ENCODE results near the gene SLC22A7. TPM values are rescaled to one million over a fixed set of nuclear protein-coding genes. Genes with fewer than 3 reads are reported as not detected.

The SLC22A7 gene
- total and polyA plus RNA-seq, 4 donors, result 143 to 495 (median 228) TPM

DNA sequence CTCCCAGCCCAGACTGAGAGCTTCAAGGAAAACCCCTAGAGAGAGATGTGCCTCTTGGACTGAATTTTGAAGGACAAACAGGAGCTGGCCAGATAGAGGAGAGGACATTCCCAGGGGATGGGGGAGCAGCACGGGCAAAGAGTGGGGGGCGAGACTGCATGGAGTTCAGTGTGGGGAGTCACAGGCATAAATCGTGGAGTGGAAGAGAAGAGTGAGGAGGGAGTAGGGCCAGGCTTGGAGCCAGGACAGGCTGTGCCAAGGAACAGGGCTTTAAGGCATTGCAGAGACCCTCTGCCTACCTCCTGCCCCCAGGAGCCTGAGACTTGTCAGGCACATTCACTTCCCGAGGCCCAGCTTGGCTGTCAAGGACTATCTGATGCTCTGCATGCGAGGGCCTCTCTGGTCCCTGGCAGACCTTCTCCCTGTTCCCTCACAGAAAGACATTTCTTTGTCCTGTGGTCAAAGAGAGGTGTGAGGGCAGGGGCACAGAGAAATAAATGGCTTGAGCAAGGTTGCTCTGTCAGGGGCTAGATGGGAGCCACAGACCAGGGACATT lies 5.2 kb upstream of the SLC22A7 start:
- peaks cover 5 to 21% (median 15%) of the 10 kb centered on the region in 4 donors for H3K4me1 ChIP-seq (ENCODE audit: control insufficient read depth in 4 of 4, insufficient read depth in 4 of 4, low read length in 3 of 4)
- DNase-seq (ENCODE audit: low spot score), result no peak
- no peak overlapping the region for H3K4me3 ChIP-seq (ENCODE audit: low read depth in 1 of 3, low read length in 3 of 3)
- H3K9me3 ChIP-seq (ENCODE audit: control insufficient read depth in 4 of 4, low read length in 3 of 4), result no peaks in the 10 kb centered on the region
- no peaks in the 10 kb centered on the region for H3K27me3 ChIP-seq (ENCODE audit: control insufficient read depth in 4 of 4, insufficient read depth in 4 of 4, low read length in 3 of 4)
- 89% methylated on average over 5 of the region's 5 CpGs for WGBS
- H3K27ac ChIP-seq (ENCODE audit: low read depth in 1 of 2, low read length in 2 of 2), result no peak overlapping the region
- TF ChIP-seq HNF4A (conservative IDR thresholded peaks at IDR 0.05), result no peak
- no peak for TF ChIP-seq NR2F2 (IDR thresholded peaks at IDR 0.05)
- no peak for TF ChIP-seq ZBTB33 (IDR thresholded peaks at IDR 0.05)
- no peak for TF ChIP-seq TAF1 (conservative IDR thresholded peaks at IDR 0.05)
- TF ChIP-seq REST (IDR thresholded peaks at IDR 0.05), result no peak
- no peak for TF ChIP-seq YY1 (IDR thresholded peaks at IDR 0.05)
- no peak for TF ChIP-seq ATF3 (IDR thresholded peaks at IDR 0.05)
- no peak for TF ChIP-seq EGR1 (IDR thresholded peaks at IDR 0.05; ENCODE audit: low read depth in 2 of 2)
- TF ChIP-seq, protein P1, sequence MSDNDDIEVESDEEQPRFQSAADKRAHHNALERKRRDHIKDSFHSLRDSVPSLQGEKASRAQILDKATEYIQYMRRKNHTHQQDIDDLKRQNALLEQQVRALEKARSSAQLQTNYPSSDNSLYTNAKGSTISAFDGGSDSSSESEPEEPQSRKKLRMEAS (IDR thresholded peaks at IDR 0.05), result no peak
- TF ChIP-seq HNF4G (IDR thresholded peaks at IDR 0.05), result no peak
- TF ChIP-seq RXRA (IDR thresholded peaks at IDR 0.05), result no peak
- no peak for TF ChIP-seq CTCF (IDR thresholded peaks at IDR 0.05; ENCODE audit: low read depth, low read length, missing input control)
- no peak for TF ChIP-seq RAD21 (IDR thresholded peaks at IDR 0.05)
- TF ChIP-seq GABPA (IDR thresholded peaks at IDR 0.05 in 1 of 2, conservative IDR thresholded peaks at IDR 0.05 in 1 of 2), result no peak
- no peak for TF ChIP-seq SP1 (IDR thresholded peaks at IDR 0.05)
- no peak for TF ChIP-seq FOXA2 (IDR thresholded peaks at IDR 0.05)
- TF ChIP-seq FOXA1 (IDR thresholded peaks at IDR 0.05), result no peak
- no peak overlapping the region for H3K9ac ChIP-seq (ENCODE audit: low read depth in 1 of 2, low read length in 2 of 2)
- no peaks in the 10 kb centered on the region for H3K36me3 ChIP-seq (ENCODE audit: control insufficient read depth in 4 of 4, insufficient read depth in 3 of 4, low read depth in 1 of 4, low read length in 3 of 4)

Measured in liver (tissue), 9 donors.